ENCODE data around the gene GRAP2. TPM values are rescaled to one million over a fixed set of nuclear protein-coding genes. Genes with fewer than 3 reads are reported as not detected.

Gene GRAP2
- total and polyA plus RNA-seq, 9 of the 15 experiments (the other 6 are each of a cell fraction or from before 2014, with no cell fraction given), result 4.8 to 88.7 (median 60.4) TPM

DNA sequence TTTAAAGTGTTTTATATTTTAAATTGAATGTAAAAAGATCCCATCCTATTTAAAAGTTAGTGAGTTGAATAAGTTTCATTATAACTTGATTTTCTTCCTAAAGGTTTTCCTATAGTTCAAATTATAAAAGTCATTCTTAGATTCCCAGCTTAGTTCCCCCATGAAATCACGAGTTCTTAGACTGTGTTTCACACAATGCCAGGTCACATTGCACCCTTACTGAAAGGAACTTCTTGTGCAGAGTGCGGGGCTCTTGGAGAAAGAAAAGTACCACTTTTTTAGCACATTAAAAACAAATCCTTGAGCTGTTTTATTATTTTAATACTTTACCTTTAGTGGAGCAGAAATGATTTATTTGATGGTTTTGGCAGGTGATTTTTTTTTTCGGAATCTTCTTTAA is 15.6 kb downstream of the GRAP2 start:
- H3K4me1 ChIP-seq (replicated peaks in 1 of 2; ENCODE audit: control insufficient read depth in 2 of 2, insufficient read depth in 2 of 2, low read length in 2 of 2), result peaks cover 27 to 60% of the 10 kb centered on the region in 2 experiments
- DNase-seq (ENCODE audit: extremely low read depth in 1 of 4, low spot score in 3 of 4), result no peak
- H3K9me1 ChIP-seq (ENCODE audit: control insufficient read depth, insufficient read depth, low read length), result no peaks in the 10 kb centered on the region
- H3K4me2 ChIP-seq (ENCODE audit: insufficient read depth, low read length), result no peak overlapping the region
- intact Hi-C loops (cut with micrococcal nuclease), result no loop called here
- H3K4me3 ChIP-seq, result no peak overlapping the region
- H2AFZ ChIP-seq (ENCODE audit: low read depth, low read length), result no peak overlapping the region
- CTCF ChIA-PET (ENCODE audit: low intra/inter-chr PET ratio), result no interaction called here
- no peak overlapping the region for H3K9ac ChIP-seq (ENCODE audit: insufficient read depth in 1 of 2, low read depth in 2 of 2, low read length in 2 of 2)
- H3K9me3 ChIP-seq (replicated peaks; ENCODE audit: control insufficient read depth, insufficient read depth, low read depth, low read length), result no peaks in the 10 kb centered on the region
- no TSS peak for BruUV-seq (replicated peaks)
- TF ChIP-seq FOS (IDR thresholded peaks at IDR 0.05; ENCODE audit: extremely low read depth, insufficient read length), result no peak
- TF ChIP-seq CREM (IDR thresholded peaks at IDR 0.05; ENCODE audit: low read depth), result no peak
- no peak for TF ChIP-seq SNIP1 (IDR thresholded peaks at IDR 0.05; ENCODE audit: low read depth)
- TF ChIP-seq ZNF146 (CRISPR knock-in tag; IDR thresholded peaks at IDR 0.05; ENCODE audit: unreplicated experiment), result no peak
- TF ChIP-seq, protein P1, sequence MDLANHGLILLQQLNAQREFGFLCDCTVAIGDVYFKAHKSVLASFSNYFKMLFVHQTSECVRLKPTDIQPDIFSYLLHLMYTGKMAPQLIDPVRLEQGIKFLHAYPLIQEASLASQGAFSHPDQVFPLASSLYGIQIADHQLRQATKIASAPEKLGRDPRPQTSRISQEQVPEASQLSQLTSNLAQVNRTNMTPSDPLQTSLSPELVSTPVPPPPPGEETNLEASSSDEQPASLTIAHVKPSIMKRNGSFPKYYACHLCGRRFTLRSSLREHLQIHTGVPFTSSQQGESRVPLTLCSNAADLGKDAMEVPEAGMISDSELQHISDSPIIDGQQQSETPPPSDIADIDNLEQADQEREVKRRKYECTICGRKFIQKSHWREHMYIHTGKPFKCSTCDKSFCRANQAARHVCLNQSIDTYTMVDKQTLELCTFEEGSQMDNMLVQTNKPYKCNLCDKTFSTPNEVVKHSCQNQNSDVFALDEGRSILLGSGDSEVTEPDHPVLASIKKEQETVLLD (IDR thresholded peaks at IDR 0.05), result no peak
- no peak for TF ChIP-seq PRPF4 (IDR thresholded peaks at IDR 0.05; ENCODE audit: insufficient read depth, low read depth, low read length, poor library complexity, severe bottlenecking)
- TF ChIP-seq ZNF239 (CRISPR knock-in tag; IDR thresholded peaks at IDR 0.05), result no peak
- TF ChIP-seq ZNF121 (CRISPR knock-in tag; conservative IDR thresholded peaks at IDR 0.05), result no peak
- TF ChIP-seq, protein P2, sequence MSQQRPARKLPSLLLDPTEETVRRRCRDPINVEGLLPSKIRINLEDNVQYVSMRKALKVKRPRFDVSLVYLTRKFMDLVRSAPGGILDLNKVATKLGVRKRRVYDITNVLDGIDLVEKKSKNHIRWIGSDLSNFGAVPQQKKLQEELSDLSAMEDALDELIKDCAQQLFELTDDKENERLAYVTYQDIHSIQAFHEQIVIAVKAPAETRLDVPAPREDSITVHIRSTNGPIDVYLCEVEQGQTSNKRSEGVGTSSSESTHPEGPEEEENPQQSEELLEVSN (IDR thresholded peaks at IDR 0.05; ENCODE audit: borderline replicate concordance in 1 of 2, extremely low read depth in 1 of 2, insufficient read depth in 1 of 2, insufficient read length in 1 of 2, low read depth in 1 of 2, low read length in 1 of 2, poor library complexity in 1 of 2, severe bottlenecking in 1 of 2), result no peak
- no peak for TF ChIP-seq KDM4B (IDR thresholded peaks at IDR 0.05; ENCODE audit: borderline replicate concordance in 2 of 2, low read depth in 1 of 2)
- no peak for TF ChIP-seq WHSC1 (IDR thresholded peaks at IDR 0.05; ENCODE audit: low read length)
- TF ChIP-seq ZC3H8 (IDR thresholded peaks at IDR 0.05), result no peak
- TF ChIP-seq, protein P3, sequence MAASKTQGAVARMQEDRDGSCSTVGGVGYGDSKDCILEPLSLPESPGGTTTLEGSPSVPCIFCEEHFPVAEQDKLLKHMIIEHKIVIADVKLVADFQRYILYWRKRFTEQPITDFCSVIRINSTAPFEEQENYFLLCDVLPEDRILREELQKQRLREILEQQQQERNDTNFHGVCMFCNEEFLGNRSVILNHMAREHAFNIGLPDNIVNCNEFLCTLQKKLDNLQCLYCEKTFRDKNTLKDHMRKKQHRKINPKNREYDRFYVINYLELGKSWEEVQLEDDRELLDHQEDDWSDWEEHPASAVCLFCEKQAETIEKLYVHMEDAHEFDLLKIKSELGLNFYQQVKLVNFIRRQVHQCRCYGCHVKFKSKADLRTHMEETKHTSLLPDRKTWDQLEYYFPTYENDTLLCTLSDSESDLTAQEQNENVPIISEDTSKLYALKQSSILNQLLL (CRISPR knock-in tag; IDR thresholded peaks at IDR 0.05; ENCODE audit: borderline replicate concordance), result no peak
- POLR2A ChIA-PET, result interaction anchor here (1.5 to 3.4 kb wide), 2 partner anchors 10 kb away, joined by 6 to 13 read pairs; no protein-coding TSS in a partner anchor
- peaks cover 39% of the 10 kb centered on the region; the same call in 2 of the 3 replicates for H3K79me2 ChIP-seq (ENCODE audit: control insufficient read depth, insufficient read depth, low read length)
- no peaks in the 10 kb centered on the region for H3K36me3 ChIP-seq (ENCODE audit: control insufficient read depth, insufficient read depth, low read length)
- H4K20me1 ChIP-seq (replicated peaks; ENCODE audit: control insufficient read depth, insufficient read depth, low read length), result no peaks in the 10 kb centered on the region
- FAIRE-seq, result no peak
- no peak overlapping the region for H3K27ac ChIP-seq (ENCODE audit: extremely low read depth, low read depth, low read length)
- ATAC-seq, result no peak
- no peaks in the 10 kb centered on the region for H3K27me3 ChIP-seq (ENCODE audit: control insufficient read depth in 2 of 2, insufficient read depth in 2 of 2, low read length in 2 of 2)
- WGBS (ENCODE audit: insufficient coverage, low coverage, missing lambda C conversion rate), result 72% methylated on average over 3 of the region's 3 CpGs
- in situ Hi-C loops (cut with MboI), result no loop called here

All from K562 (cell line).